HCT116 (cell line): ENCODE data around the gene SBF2. TPM values are rescaled to one million over a fixed set of nuclear protein-coding genes. Genes with fewer than 3 reads are reported as not detected.

ENCODE experiments used
- ATAC-seq: fragments of 200-7000 bp; cut with Tn5 transposase; 2 replicates; pipeline ENCODE4 v1.9.1; 2020; ENCODE audit warnings: mild to moderate bottlenecking, moderate library complexity
- BruUV-seq: library from RNA; stranded (reverse); fragments of 400-500 nt; replicated peaks from 2 replicates; lab custom pipeline; 2021; lab: Mats Ljungman, UMichigan
- CTCF ChIA-PET: fragments of 300-600 bp; sonication (Branson Sonifier 250); formaldehyde crosslinking; loops from one replicate; lab custom pipeline; 2021; ENCODE audit warnings: antibody characterized with exemption; lab: Charles Lee
- POLR2A ChIA-PET: fragments of 300-600, 350-600 bp; sonication (Branson Sonifier 250); formaldehyde crosslinking; loops from one replicate; lab custom pipeline; 2021; ENCODE audit warnings: antibody characterized with exemption; lab: Charles Lee
- RAD21 ChIA-PET, 2 experiments: fragments of 300-600 bp; sonication (Branson Sonifier 250); formaldehyde crosslinking; loops; one replicate each; lab custom pipeline; 2023; ENCODE audit warnings: low total read pairs in 2 of 2; ENCODE audit not compliant: uncharacterized antibody in 2 of 2, unreplicated experiment in 2 of 2, low non-redundant PET in 1 of 2; lab: Charles Lee
- DNase-seq: peaks from one replicate; pipeline ENCODE4 v3.0.0-alpha.2; 2010; ENCODE audit warnings: low read depth, low spot score
- H2AFZ ChIP-seq: fragments of 200-600 bp; shearing (Covaris generic), sonication (generic); 2 replicates; pipeline ENCODE4 v1.6.1; 2017; ENCODE audit warnings: low read depth, mixed run types, mixed read lengths, antibody characterized with exemption, low read length; ENCODE audit not compliant: poor library complexity, severe bottlenecking
- H3K27ac ChIP-seq: 2 replicates; pipeline ENCODE4 v1.5.1; 2012; ENCODE audit warnings: low read depth, low read length
- H3K27me3 ChIP-seq: fragments of 200-600 bp; sonication (generic); 2 replicates; pipeline ENCODE4 v1.6.1; 2016; ENCODE audit warnings: mixed run types, low read length, mixed read lengths; ENCODE audit not compliant: insufficient read depth
- H3K36me3 ChIP-seq, 2 experiments: fragments of 200-500 bp in 1 of 2; fragments of 200-600 bp in 1 of 2; sonication (Bioruptor generic) in 1 of 2; sonication (generic) in 1 of 2; 2 replicates each; pipeline versions ENCODE4 v1.5.1 to v1.6.1; 2014 to 2016; ENCODE audit warnings: low read length in 2 of 2, inconsistent platforms in 1 of 2, mixed read lengths in 1 of 2, mixed run types in 1 of 2; ENCODE audit not compliant: insufficient read depth in 2 of 2, control insufficient read depth in 1 of 2
- H3K4me1 ChIP-seq, 2 experiments: fragments of 200-600 bp in 1 of 2; sonication (generic) in 1 of 2; 2 replicates each; pipeline versions ENCODE4 v1.5.1 to v1.6.1; 2012 to 2017; ENCODE audit warnings: low read length in 2 of 2, inconsistent platforms in 1 of 2, mild to moderate bottlenecking in 1 of 2, mixed read lengths in 1 of 2, mixed run types in 1 of 2, moderate library complexity in 1 of 2; ENCODE audit not compliant: insufficient read depth in 2 of 2, control insufficient read depth in 1 of 2
- H3K4me2 ChIP-seq: fragments of 200-600 bp; sonication (generic); 2 replicates; pipeline ENCODE4 v1.6.1; 2017; ENCODE audit warnings: mixed run types, low read length, mixed read lengths
- H3K4me3 ChIP-seq, 2 experiments: fragments of 200-600 bp in 1 of 2; sonication (generic) in 1 of 2; replicated peaks in 1 of 2; 2 replicates each; pipeline ENCODE4 v1.5.1; 2011 to 2016; ENCODE audit warnings: low read length in 2 of 2, control low read depth in 1 of 2, low read depth in 1 of 2, mild to moderate bottlenecking in 1 of 2, mixed read lengths in 1 of 2, mixed run types in 1 of 2
- H3K79me2 ChIP-seq: fragments of 200-600 bp; sonication (generic); 2 replicates; pipeline ENCODE4 v1.6.1; 2017; ENCODE audit warnings: mild to moderate bottlenecking, mixed run types, low read length, moderate library complexity, mixed read lengths; ENCODE audit not compliant: insufficient read depth
- H3K9ac ChIP-seq: fragments of 200-600 bp; sonication (generic); 2 replicates; pipeline ENCODE4 v1.6.1; 2016; ENCODE audit warnings: low read length, mixed read lengths
- H3K9me2 ChIP-seq: fragments of 200-600 bp; sonication (generic), shearing (Covaris generic); 2 replicates; pipeline ENCODE4 v1.6.1; 2017; ENCODE audit warnings: mixed run types, mild to moderate bottlenecking, moderate library complexity; ENCODE audit not compliant: insufficient read depth
- H3K9me3 ChIP-seq, 2 experiments: fragments of 200-500 bp in 1 of 2; fragments of 200-600 bp in 1 of 2; sonication (Bioruptor generic) in 1 of 2; sonication (generic) in 1 of 2; 2 replicates each; pipeline ENCODE4 v1.6.1; 2014 to 2017; ENCODE audit warnings: low read length in 2 of 2, mixed read lengths in 2 of 2, inconsistent platforms in 1 of 2, low read depth in 1 of 2, mild to moderate bottlenecking in 1 of 2, mixed run types in 1 of 2, moderate library complexity in 1 of 2; ENCODE audit not compliant: control insufficient read depth in 1 of 2, insufficient read depth in 1 of 2
- H4K20me1 ChIP-seq: fragments of 200-600 bp; sonication (generic), shearing (Covaris generic); 2 replicates; pipeline ENCODE4 v1.6.1; 2017; ENCODE audit warnings: mixed run types, mild to moderate bottlenecking, moderate library complexity; ENCODE audit not compliant: insufficient read depth
- ATF3 ChIP-seq: IDR thresholded peaks from 2 replicates; pipeline ENCODE4 v1.6.1; 2012
- CTCF ChIP-seq, 3 experiments: fragments of 200-600 bp in 1 of 3; sonication (generic) in 1 of 3; IDR thresholded peaks in 2 of 3; conservative IDR thresholded peaks in 1 of 3; 2 replicates each; pipeline ENCODE4 v1.5.1; 2012 to 2017; ENCODE audit warnings: low read depth in 2 of 3, low read length in 2 of 3, antibody characterized with exemption in 1 of 3, borderline replicate concordance in 1 of 3, control low read depth in 1 of 3, mild to moderate bottlenecking in 1 of 3, mixed read lengths in 1 of 3, mixed run types in 1 of 3, moderate library complexity in 1 of 3; ENCODE audit not compliant: insufficient read depth in 1 of 3
- EGR1 ChIP-seq: IDR thresholded peaks from 2 replicates; pipeline ENCODE4 v1.6.1; 2012; ENCODE audit warnings: low read depth
- EZH2 ChIP-seq: fragments of 200-600 bp; sonication (generic); IDR thresholded peaks from 2 replicates; pipeline ENCODE4 v1.6.1; 2017; ENCODE audit warnings: antibody characterized with exemption, mixed run types
- FOSL1 ChIP-seq: IDR thresholded peaks from 2 replicates; pipeline ENCODE4 v1.6.1; 2012; ENCODE audit warnings: low read depth
- MAX ChIP-seq: IDR thresholded peaks from 2 replicates; pipeline ENCODE4 v1.6.1; 2012
- POLR2A ChIP-seq: IDR thresholded peaks from 2 replicates; pipeline ENCODE4 v1.7.0; 2011; ENCODE audit warnings: borderline replicate concordance; ENCODE audit not compliant: insufficient read depth, insufficient read length; ENCODE audit errors: extremely low read depth
- POLR2AphosphoS5 ChIP-seq: IDR thresholded peaks from 2 replicates; pipeline ENCODE4 v1.6.1; 2011; ENCODE audit warnings: mild to moderate bottlenecking, low read depth, low read length, moderate library complexity
- REST ChIP-seq: IDR thresholded peaks from 2 replicates; pipeline ENCODE4 v1.6.1; 2012; ENCODE audit warnings: low read depth
- SIN3A ChIP-seq: IDR thresholded peaks from 2 replicates; pipeline ENCODE4 v1.6.1; 2012; ENCODE audit warnings: low read depth
- SRF ChIP-seq: IDR thresholded peaks from 2 replicates; pipeline ENCODE4 v1.6.1; 2012; ENCODE audit warnings: low read depth
- ZBTB33 ChIP-seq: IDR thresholded peaks from 2 replicates; pipeline ENCODE4 v1.6.1; 2011; ENCODE audit warnings: mild to moderate bottlenecking, low read length, moderate library complexity; ENCODE audit not compliant: insufficient replicate concordance; ENCODE audit errors: extremely low read depth
- ZFX ChIP-seq: fragments of 450-650 bp; IDR thresholded peaks from 2 replicates; pipeline ENCODE4 v1.6.1; 2017
- ZNF274 ChIP-seq: fragments of 200-500 bp; sonication (Bioruptor generic); IDR thresholded peaks from 2 replicates; pipeline ENCODE4 v1.6.1; 2014; ENCODE audit warnings: mild to moderate bottlenecking, low read depth, low read length, inconsistent platforms
- intact Hi-C: fragments of 100-400 bp; cut with micrococcal nuclease; formaldehyde crosslinking; loops from 2 replicates; pipeline ENCODE4 v1.10.0; 2022
- total RNA-seq: library from RNA; stranded (reverse); gene quantifications from one replicate; pipeline ENCODE4 v1.2.1, GENCODE V29; 2021; ENCODE audit not compliant: unreplicated experiment

SBF2 gene
- total RNA-seq, 1 experiment from 2014 or later: 35.0 TPM

- no peak for TF ChIP-seq EZH2
- no peak for TF ChIP-seq CTCF (IDR thresholded peaks at IDR 0.05 in 2 of 3, conservative IDR thresholded peaks at IDR 0.05 in 1 of 3; ENCODE audit: borderline replicate concordance in 1 of 3, insufficient read depth in 1 of 3, low read depth in 2 of 3, low read length in 2 of 3)
- no peak for TF ChIP-seq EGR1
- TF ChIP-seq ZBTB33: no peak
- TF ChIP-seq ZFX: no peak
- no peak for TF ChIP-seq ATF3
- TF ChIP-seq SRF: no peak
- no peak for TF ChIP-seq ZNF274
- no peak for TF ChIP-seq SIN3A
- no peak for TF ChIP-seq FOSL1
These were observed 552.8 kb downstream of the SBF2 start (continued) for GRCh38 chr11:9741260-9741659.

DNA sequence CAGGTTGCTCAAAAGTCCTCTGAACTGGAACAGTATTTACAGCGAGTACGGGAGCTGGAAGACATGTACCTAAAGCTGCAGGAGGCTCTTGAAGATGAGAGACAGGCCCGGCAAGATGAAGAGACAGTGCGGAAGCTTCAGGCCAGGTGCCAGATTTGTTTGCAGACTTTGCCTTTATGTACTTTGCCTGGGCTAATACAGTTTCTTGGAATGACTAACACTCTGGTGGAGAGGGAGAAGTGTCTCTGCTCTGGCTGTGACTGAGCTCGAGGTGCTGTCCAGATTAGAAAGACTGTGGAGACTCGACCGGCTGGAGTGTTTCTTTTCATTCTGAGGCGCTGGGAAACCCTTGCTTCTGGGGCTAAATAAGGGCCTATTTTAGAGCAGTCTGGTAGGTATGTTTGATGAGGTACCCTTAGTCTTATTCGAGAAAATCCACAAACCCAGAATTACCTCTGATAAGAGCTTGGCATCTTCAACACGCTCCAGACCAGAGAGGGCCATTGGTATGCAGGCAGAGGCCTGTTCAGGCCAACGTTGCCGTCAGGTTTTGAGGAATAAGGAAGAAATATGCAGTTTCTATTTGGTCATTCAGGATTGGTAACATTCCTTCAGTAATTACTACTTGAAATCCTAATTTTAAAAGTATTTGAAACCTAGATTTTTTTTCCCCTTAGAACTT, 553.7 kb downstream of the SBF2 start:
- no peak overlapping the region for H3K9ac ChIP-seq
- H2AFZ ChIP-seq: no peak overlapping the region
- no peaks in the 10 kb centered on the region for H3K9me2 ChIP-seq
- no peak overlapping the region for H3K4me3 ChIP-seq
- intact Hi-C loops: no loop called here
- DNase-seq (no peak), ATAC-seq (no peak)
- ChIA-PET CTCF (no interaction called here), RAD21 (no interaction called here), POLR2A (no interaction called here)
- no peak overlapping the region for H3K4me2 ChIP-seq
- no peaks in the 10 kb centered on the region for H3K27me3 ChIP-seq
- H3K9me3 ChIP-seq: no peaks in the 10 kb centered on the region
- no TSS peak for BruUV-seq
- no peaks in the 10 kb centered on the region for H3K79me2 ChIP-seq
- no peaks in the 10 kb centered on the region for H4K20me1 ChIP-seq
- no peak overlapping the region for H3K27ac ChIP-seq
- 0 out of 4 replicates have a peak, but pooled peaks cover 0 to 11% of the 10 kb centered on the region in 2 experiments for H3K36me3 ChIP-seq
- H3K4me1 ChIP-seq: no peaks in the 10 kb centered on the region
- TF ChIP-seq SRF (no peak), EGR1 (no peak), EZH2 (no peak), CTCF (IDR thresholded peaks at IDR 0.05 in 2 of 3, conservative IDR thresholded peaks at IDR 0.05 in 1 of 3; ENCODE audit: borderline replicate concordance in 1 of 3, insufficient read depth in 1 of 3, low read depth in 2 of 3, low read length in 2 of 3) (no peak), POLR2A (no peak), MAX (no peak), POLR2AphosphoS5 (no peak), REST (no peak)
